Endothelial cell of umbilical vein (primary cell): ENCODE measurements around the gene TBL3.

Source experiments
- EZH2 ChIP-seq: IDR thresholded peaks from 2 replicates; pipeline ENCODE4 v1.6.1; 2012; ENCODE audit warnings: borderline replicate concordance, low read depth, mild to moderate bottlenecking, moderate library complexity, low read length, inconsistent platforms; ENCODE audit not compliant: severe bottlenecking
- FOS ChIP-seq: IDR thresholded peaks from 2 replicates; pipeline ENCODE4 v1.6.1; 2011; ENCODE audit warnings: mild to moderate bottlenecking, low read length, moderate library complexity, borderline replicate concordance; ENCODE audit not compliant: insufficient read depth
- GATA2 ChIP-seq: IDR thresholded peaks from 2 replicates; pipeline ENCODE4 v1.7.0; 2011; ENCODE audit warnings: low read depth, mild to moderate bottlenecking, moderate library complexity, mixed read lengths, low read length; ENCODE audit not compliant: insufficient read length, insufficient read depth
- JUN ChIP-seq: IDR thresholded peaks from 2 replicates; pipeline ENCODE4 v1.6.1; 2011; ENCODE audit warnings: borderline replicate concordance, low read depth; ENCODE audit not compliant: insufficient read length, insufficient read depth
- MYC ChIP-seq: IDR thresholded peaks from one replicate; pipeline ENCODE4 v1.6.1; 2011; ENCODE audit warnings: mild to moderate bottlenecking, low read depth, low read length
- POLR2A ChIP-seq: IDR thresholded peaks from 2 replicates; pipeline ENCODE4 v1.6.1; 2012; ENCODE audit warnings: low read depth, mild to moderate bottlenecking, control low read depth, low read length
- POLR2AphosphoS5 ChIP-seq: IDR thresholded peaks from 2 replicates; pipeline ENCODE4 v1.6.1; 2012; ENCODE audit warnings: low read depth, mild to moderate bottlenecking, control low read depth, low read length, moderate library complexity; ENCODE audit not compliant: insufficient read depth
- TF ChIP-seq, protein P1 (sequence below), 2 donors: IDR thresholded peaks; 1 replicate in 1 of 2; 2 replicates in 1 of 2; pipeline ENCODE4 v1.5.1; 2011; ENCODE audit warnings: low read length in 2 of 2, mild to moderate bottlenecking in 2 of 2, moderate library complexity in 2 of 2, control low read depth in 1 of 2, inconsistent platforms in 1 of 2, low read depth in 1 of 2; ENCODE audit not compliant: insufficient read depth in 1 of 2; ENCODE audit errors: extremely low read depth in 1 of 2
- TF ChIP-seq, protein P2 (sequence below): IDR thresholded peaks from 2 replicates; pipeline ENCODE4 v1.6.1; 2011; ENCODE audit not compliant: insufficient read depth, insufficient read length

DNA sequence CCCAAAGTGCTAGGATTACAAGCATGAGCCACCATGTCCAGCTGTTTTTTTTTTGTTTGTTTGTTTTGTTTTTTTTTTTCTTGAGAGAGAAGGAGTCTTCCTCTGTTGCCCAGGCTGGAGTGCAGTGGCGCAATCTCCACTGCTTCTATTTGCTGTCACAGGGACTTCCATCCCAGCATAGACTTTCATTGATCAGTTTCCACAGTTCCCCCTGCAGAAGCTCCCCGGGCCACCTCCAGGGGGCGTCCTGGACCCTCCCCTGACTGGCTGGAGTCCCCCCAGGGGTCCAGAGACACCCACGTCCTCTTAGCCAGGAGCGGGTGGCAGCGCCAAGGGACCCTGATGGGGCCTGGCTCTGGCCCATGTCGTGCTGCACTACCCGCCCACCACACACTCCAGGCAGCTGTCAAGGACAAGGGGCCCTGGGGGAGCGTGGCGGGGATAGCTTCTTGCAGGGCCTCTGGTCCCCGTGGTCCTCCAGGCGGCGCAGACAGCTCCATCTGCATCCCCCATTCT, 44.6 kb downstream of the TBL3 start:
- TF ChIP-seq, protein P1, sequence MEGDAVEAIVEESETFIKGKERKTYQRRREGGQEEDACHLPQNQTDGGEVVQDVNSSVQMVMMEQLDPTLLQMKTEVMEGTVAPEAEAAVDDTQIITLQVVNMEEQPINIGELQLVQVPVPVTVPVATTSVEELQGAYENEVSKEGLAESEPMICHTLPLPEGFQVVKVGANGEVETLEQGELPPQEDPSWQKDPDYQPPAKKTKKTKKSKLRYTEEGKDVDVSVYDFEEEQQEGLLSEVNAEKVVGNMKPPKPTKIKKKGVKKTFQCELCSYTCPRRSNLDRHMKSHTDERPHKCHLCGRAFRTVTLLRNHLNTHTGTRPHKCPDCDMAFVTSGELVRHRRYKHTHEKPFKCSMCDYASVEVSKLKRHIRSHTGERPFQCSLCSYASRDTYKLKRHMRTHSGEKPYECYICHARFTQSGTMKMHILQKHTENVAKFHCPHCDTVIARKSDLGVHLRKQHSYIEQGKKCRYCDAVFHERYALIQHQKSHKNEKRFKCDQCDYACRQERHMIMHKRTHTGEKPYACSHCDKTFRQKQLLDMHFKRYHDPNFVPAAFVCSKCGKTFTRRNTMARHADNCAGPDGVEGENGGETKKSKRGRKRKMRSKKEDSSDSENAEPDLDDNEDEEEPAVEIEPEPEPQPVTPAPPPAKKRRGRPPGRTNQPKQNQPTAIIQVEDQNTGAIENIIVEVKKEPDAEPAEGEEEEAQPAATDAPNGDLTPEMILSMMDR (IDR thresholded peaks at IDR 0.05; ENCODE audit: extremely low read depth in 1 of 2, insufficient read depth in 1 of 2, low read depth in 1 of 2, low read length in 2 of 2), result peak; percentile 55 to 66
- TF ChIP-seq POLR2A (no peak), JUN (no peak), MYC (no peak), GATA2 (no peak), EZH2 (no peak), FOS (no peak), POLR2AphosphoS5 (no peak)
- TF ChIP-seq, protein P2, sequence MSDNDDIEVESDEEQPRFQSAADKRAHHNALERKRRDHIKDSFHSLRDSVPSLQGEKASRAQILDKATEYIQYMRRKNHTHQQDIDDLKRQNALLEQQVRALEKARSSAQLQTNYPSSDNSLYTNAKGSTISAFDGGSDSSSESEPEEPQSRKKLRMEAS, result no peak
